H1 (cell line): Measurements from ENCODE around the gene GPC6. TPM values are rescaled to one million over a fixed set of nuclear protein-coding genes. Genes with fewer than 3 reads are reported as not detected.

ENCODE experiments used
- CTCF ChIA-PET: fragments of 300-600 bp; sonication (Branson Sonifier 250); formaldehyde crosslinking; loops from one replicate; lab custom pipeline; 2021; ENCODE audit not compliant: partially characterized antibody; lab: Charles Lee
- POLR2A ChIA-PET: fragments of 300-600 bp; sonication (Branson Sonifier 250); formaldehyde crosslinking; loops from one replicate; lab custom pipeline; 2021; ENCODE audit warnings: inconsistent platforms; ENCODE audit not compliant: partially characterized antibody; lab: Charles Lee
- DNase-seq, 2 experiments: peaks; one replicate each; pipeline versions ENCODE4 v3.0.0 to v3.0.0-alpha.2; 2010 to 2022; ENCODE audit warnings: low spot score in 2 of 2, low read depth in 1 of 2, mixed read lengths in 1 of 2
- FAIRE-seq: peaks from 2 replicates; lab custom pipeline; 2011; peaks lifted over from hg19 to GRCh38; lab: Jason Lieb, UNC
- H2AFZ ChIP-seq: 2 replicates; pipeline ENCODE4 v1.8.1; 2012; ENCODE audit warnings: low read length, inconsistent platforms
- H2AK5ac ChIP-seq: 2 replicates; pipeline ENCODE4 v1.6.1; 2013; ENCODE audit warnings: low read depth, low read length
- H2BK120ac ChIP-seq: replicated peaks from 2 replicates; pipeline ENCODE3; 2013; ENCODE audit warnings: low read depth, low read length, inconsistent platforms
- H2BK12ac ChIP-seq: 2 replicates; pipeline ENCODE4 v1.6.1; 2013; ENCODE audit warnings: low read depth, low read length
- H2BK15ac ChIP-seq: 2 replicates; pipeline ENCODE4 v1.6.1; 2013; ENCODE audit warnings: low read length
- H2BK20ac ChIP-seq: 2 replicates; pipeline ENCODE4 v1.6.1; 2013; ENCODE audit warnings: low read length
- H2BK5ac ChIP-seq: 2 replicates; pipeline ENCODE4 v1.6.1; 2013; ENCODE audit warnings: low read depth, low read length
- H3K14ac ChIP-seq: 2 replicates; pipeline ENCODE4 v1.6.1; 2013; ENCODE audit warnings: inconsistent platforms; ENCODE audit not compliant: insufficient read length
- H3K18ac ChIP-seq: 2 replicates; pipeline ENCODE4 v1.6.1; 2013; ENCODE audit warnings: low read length; ENCODE audit errors: extremely low read depth
- H3K23ac ChIP-seq: 2 replicates; pipeline ENCODE4 v1.6.1; 2013; ENCODE audit warnings: inconsistent platforms; ENCODE audit not compliant: insufficient read length
- H3K23me2 ChIP-seq: 2 replicates; pipeline ENCODE4 v1.6.1; 2013; ENCODE audit warnings: low read depth, low read length
- H3K27ac ChIP-seq: 2 replicates; pipeline ENCODE4 v1.6.1; 2011; ENCODE audit warnings: low read depth, low read length, inconsistent platforms
- H3K27me3 ChIP-seq, 4 experiments: replicated peaks in 1 of 4; 1 replicate in 1 of 4; 2 replicates in 3 of 4; pipeline versions ENCODE4 v1.6.1 to v1.8.1; 2011 to 2013; ENCODE audit warnings: low read length in 3 of 4, mild to moderate bottlenecking in 3 of 4, inconsistent platforms in 2 of 4, mixed read lengths in 2 of 4, moderate library complexity in 1 of 4; ENCODE audit not compliant: control insufficient read depth in 3 of 4, insufficient read depth in 3 of 4; ENCODE audit errors: extremely low read depth in 1 of 4
- H3K36me3 ChIP-seq, 4 experiments: 2 replicates each; pipeline versions ENCODE4 v1.6.1 to v1.8.1; 2011 to 2013; ENCODE audit warnings: mild to moderate bottlenecking in 4 of 4, low read length in 3 of 4, moderate library complexity in 2 of 4, control low read depth in 1 of 4, inconsistent platforms in 1 of 4; ENCODE audit not compliant: insufficient read depth in 4 of 4, control insufficient read depth in 2 of 4
- H3K4ac ChIP-seq: replicated peaks from 2 replicates; pipeline ENCODE3; 2013; ENCODE audit warnings: low read length, low read depth, mixed read lengths, inconsistent platforms; ENCODE audit not compliant: insufficient read length
- H3K4me1 ChIP-seq, 4 experiments: replicated peaks in 1 of 4; 1 replicate in 1 of 4; 2 replicates in 3 of 4; pipeline versions ENCODE4 v1.6.1 to v1.8.1; 2011 to 2013; ENCODE audit warnings: low read length in 3 of 4, inconsistent platforms in 2 of 4, mixed read lengths in 1 of 4; ENCODE audit not compliant: insufficient read depth in 4 of 4, control insufficient read depth in 3 of 4
- H3K4me2 ChIP-seq, 2 experiments: 2 replicates each; pipeline versions ENCODE4 v1.6.1 to v1.8.1; 2011 to 2013; ENCODE audit warnings: low read depth in 2 of 2, low read length in 2 of 2, control low read depth in 1 of 2, inconsistent platforms in 1 of 2, mild to moderate bottlenecking in 1 of 2; ENCODE audit not compliant: insufficient read depth in 1 of 2
- H3K4me3 ChIP-seq, 4 experiments: fragments of 200-600, 300-600 bp in 1 of 4; sonication (generic), shearing (Covaris generic), sonication (Bioruptor Twin) in 1 of 4; 2 replicates each; pipeline versions ENCODE4 v1.5.1 to v1.8.1; 2011 to 2016; ENCODE audit warnings: low read length in 4 of 4, low read depth in 3 of 4, control low read depth in 2 of 4, inconsistent platforms in 2 of 4, mild to moderate bottlenecking in 2 of 4, mixed read lengths in 1 of 4, moderate library complexity in 1 of 4; ENCODE audit not compliant: insufficient read depth in 2 of 4; ENCODE audit errors: extremely low read depth in 1 of 4
- H3K56ac ChIP-seq: replicated peaks from 2 replicates; pipeline ENCODE3; 2013; ENCODE audit warnings: low read depth, mild to moderate bottlenecking, mixed read lengths, low read length, inconsistent platforms; ENCODE audit not compliant: insufficient read length
- H3K79me1 ChIP-seq: 2 replicates; pipeline ENCODE4 v1.6.1; 2013; ENCODE audit warnings: low read depth, low read length, control low read depth
- H3K79me2 ChIP-seq, 2 experiments: 2 replicates each; pipeline versions ENCODE4 v1.6.1 to v1.8.1; 2012 to 2013; ENCODE audit warnings: low read length in 2 of 2, mild to moderate bottlenecking in 2 of 2, inconsistent platforms in 1 of 2; ENCODE audit not compliant: insufficient read depth in 2 of 2, control insufficient read depth in 1 of 2
- H3K9ac ChIP-seq, 4 experiments: replicated peaks in 1 of 4; 1 replicate in 1 of 4; 2 replicates in 3 of 4; pipeline versions ENCODE4 v1.6.1 to v1.8.1; 2011 to 2013; ENCODE audit warnings: low read depth in 3 of 4, low read length in 3 of 4, control low read depth in 2 of 4, mild to moderate bottlenecking in 2 of 4, moderate library complexity in 2 of 4, inconsistent platforms in 1 of 4; ENCODE audit errors: extremely low read depth in 1 of 4
- H3K9me3 ChIP-seq, 2 experiments: 2 replicates each; pipeline versions ENCODE4 v1.6.1 to v1.8.1; 2012 to 2013; ENCODE audit warnings: mild to moderate bottlenecking in 2 of 2, moderate library complexity in 2 of 2, control low read depth in 1 of 2, inconsistent platforms in 1 of 2, low read depth in 1 of 2, low read length in 1 of 2, mixed read lengths in 1 of 2; ENCODE audit not compliant: insufficient read depth in 2 of 2
- H4K20me1 ChIP-seq, 2 experiments: replicated peaks in 1 of 2; 2 replicates each; pipeline versions ENCODE3 to v1.8.1; 2011 to 2013; ENCODE audit warnings: inconsistent platforms in 2 of 2, low read length in 2 of 2, mild to moderate bottlenecking in 1 of 2; ENCODE audit not compliant: insufficient read depth in 2 of 2, control insufficient read depth in 1 of 2
- H4K5ac ChIP-seq: 2 replicates; pipeline ENCODE4 v1.6.1; 2013; ENCODE audit warnings: low read length, low read depth, mixed read lengths, inconsistent platforms; ENCODE audit not compliant: insufficient read length
- H4K8ac ChIP-seq: 2 replicates; pipeline ENCODE4 v1.8.0; 2013; ENCODE audit warnings: mild to moderate bottlenecking, moderate library complexity, low read length, inconsistent platforms; ENCODE audit not compliant: insufficient read depth; ENCODE audit errors: extremely low read depth
- H4K91ac ChIP-seq: replicated peaks from 2 replicates; pipeline ENCODE3; 2013; ENCODE audit warnings: low read length, mixed read lengths, inconsistent platforms; ENCODE audit not compliant: insufficient read length
- CHD2 ChIP-seq: IDR thresholded peaks from 2 replicates; pipeline ENCODE4 v1.6.1; 2012; ENCODE audit warnings: low read length, improper control_type of control experiment
- FOSL1 ChIP-seq: IDR thresholded peaks from 2 replicates; pipeline ENCODE4 v1.6.1; 2011; ENCODE audit warnings: mild to moderate bottlenecking, low read depth, low read length, moderate library complexity; ENCODE audit not compliant: insufficient read depth
- HDAC6 ChIP-seq: IDR thresholded peaks from one replicate; pipeline ENCODE4 v1.7.1; 2012; ENCODE audit warnings: low read depth, mild to moderate bottlenecking, inconsistent platforms, low read length, moderate library complexity
- RBBP5 ChIP-seq: IDR thresholded peaks from 2 replicates; pipeline ENCODE4 v1.7.1; 2012; ENCODE audit warnings: low read depth, mild to moderate bottlenecking, inconsistent platforms, low read length, moderate library complexity, borderline replicate concordance
- RFX5 ChIP-seq: IDR thresholded peaks from 2 replicates; pipeline ENCODE4 v1.6.1; 2011; ENCODE audit warnings: low read depth, low read length, improper control_type of control experiment, borderline replicate concordance
- RXRA ChIP-seq: IDR thresholded peaks from 2 replicates; pipeline ENCODE4 v1.6.1; 2011; ENCODE audit warnings: low read depth, mild to moderate bottlenecking, low read length, moderate library complexity; ENCODE audit not compliant: insufficient read depth
- SAP30 ChIP-seq: fragments of 300-600 bp; sonication (generic); IDR thresholded peaks from 2 replicates; pipeline ENCODE4 v1.7.1; 2012; ENCODE audit warnings: low read length, moderate library complexity, mild to moderate bottlenecking, inconsistent platforms; ENCODE audit not compliant: insufficient read depth, insufficient replicate concordance
- SP4 ChIP-seq: IDR thresholded peaks from 2 replicates; pipeline ENCODE4 v1.6.1; 2012; ENCODE audit warnings: low read length, inconsistent platforms
- TBP ChIP-seq: IDR thresholded peaks from 2 replicates; pipeline ENCODE4 v1.6.1; 2011; ENCODE audit warnings: low read depth, low read length, improper control_type of control experiment
- WGBS, 2 experiments: shearing (Covaris generic) in 1 of 2; methylation state at CpG; one replicate each; pipeline versions ENCODE4 v1.1.6 to v1.1.7; 2013 to 2015; ENCODE audit warnings: low lambda C conversion rate in 2 of 2, mixed read lengths in 2 of 2, inconsistent platforms in 1 of 2, low coverage in 1 of 2, missing lambda C conversion rate in 1 of 2; ENCODE audit not compliant: insufficient replicate concordance in 2 of 2, insufficient coverage in 1 of 2, insufficient read length in 1 of 2; ENCODE audit errors: extremely low coverage in 1 of 2, missing lambda C conversion rate in 1 of 2; 5-methylcytosine and 5-hydroxymethylcytosine counted together
- polyA plus RNA-seq, 7 experiments: library from polyadenylated mRNA; depleted of rRNA in 3 of 7; stranded (reverse) in 5 of 7; unstranded in 2 of 7; fragments of >200 nt in 5 of 7; fragments of 200-250 nt in 2 of 7; gene quantifications; 1 replicate in 5 of 7; 2 replicates in 1 of 7; 4 replicates in 1 of 7; pipeline versions ENCODE4 v1.2.1 to v1.2.3, GENCODE V29; 2011 to 2013; ENCODE audit warnings: missing spikeins in 2 of 7, mixed read lengths in 2 of 7
- total RNA-seq: library from RNA; stranded (reverse); fragmentation: NEBNext Ultra II Directional; extraction: Animal tissue kit (Norgen Biotek cat#: 25700); gene quantifications from 2 replicates; pipeline ENCODE4 v1.2.1, GENCODE V29; 2021

The GPC6 gene
- total and polyA plus RNA-seq, 2 of the 8 experiments (the other 6 are each of a cell fraction or from before 2014, with no cell fraction given), result 5.4 to 12.0 TPM

DNA sequence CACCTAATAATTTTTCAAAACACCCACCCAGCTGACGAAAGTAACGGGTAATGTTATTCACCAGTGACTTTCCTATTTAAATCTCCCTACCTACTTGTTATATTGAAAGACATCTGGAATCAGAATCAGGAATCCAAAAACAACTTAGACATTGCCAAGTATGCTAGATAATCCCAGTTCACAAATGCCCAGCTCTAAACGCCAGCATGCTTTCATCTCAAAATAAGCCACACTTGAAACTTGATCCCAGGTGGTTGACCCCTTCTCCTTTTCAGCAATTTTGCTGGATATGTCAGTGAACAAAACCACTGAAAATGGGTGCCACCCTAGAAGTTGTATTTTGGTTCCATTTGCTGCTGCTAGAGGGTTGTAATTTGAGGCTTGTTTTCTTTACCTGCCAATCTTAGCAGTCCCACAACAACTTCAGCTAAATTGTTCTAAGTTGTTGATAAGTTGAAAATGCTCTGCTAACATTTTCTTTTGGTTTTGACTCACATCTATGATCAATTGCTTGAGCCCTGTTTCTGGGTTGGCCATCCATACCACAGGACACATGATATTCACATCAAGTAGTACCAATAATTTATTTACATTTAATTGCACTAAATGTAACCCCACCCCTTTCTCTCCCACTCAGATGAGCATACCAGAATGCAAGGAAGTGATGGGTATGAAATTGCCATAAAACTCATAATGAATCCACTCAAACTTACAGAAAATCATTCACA lies 1186.4 kb downstream of the GPC6 start:
- Histone ChIP-seq H3K56ac (no peak overlapping the region), H4K20me1 (no peaks in the 10 kb centered on the region), H3K79me2 (no peaks in the 10 kb centered on the region), H3K36me3 (no peaks in the 10 kb centered on the region), H3K9ac (no peak overlapping the region), H4K91ac (no peak overlapping the region), H4K8ac (no peak overlapping the region), H3K4me3 (no peak overlapping the region), H3K23me2 (no peaks in the 10 kb centered on the region), H2BK5ac (no peak overlapping the region), H2AK5ac (no peak overlapping the region), H2BK15ac (no peak overlapping the region), H3K18ac (no peak overlapping the region), H3K27me3 (no peaks in the 10 kb centered on the region), H3K27ac (no peak overlapping the region), H2BK12ac (no peak overlapping the region), H3K23ac (no peak overlapping the region), H3K4me1 (no peaks in the 10 kb centered on the region), H2BK20ac (no peak overlapping the region), H3K9me3 (peaks cover 0 to 6% of the 10 kb centered on the region in 2 experiments; a peak in 2 of 4 replicates), H3K14ac (no peak overlapping the region), H2AFZ (no peak overlapping the region), H3K4ac (no peak overlapping the region), H2BK120ac (no peak overlapping the region), H4K5ac (no peak overlapping the region), H3K4me2 (no peak overlapping the region), H3K79me1 (no peaks in the 10 kb centered on the region)
- ChIA-PET CTCF (no interaction called here), POLR2A (no interaction called here)
- DNase-seq, result no peak
- FAIRE-seq, result no peak
- 79% methylated on average over 3 of the region's 3 CpGs; no CpG with 5 or more reads in 1 of the 2 experiments for WGBS, 2 experiments
- TF ChIP-seq HDAC6, result no peak
- TF ChIP-seq RBBP5, result no peak
- no peak for TF ChIP-seq CHD2
- no peak for TF ChIP-seq RXRA
- no peak for TF ChIP-seq FOSL1
- no peak for TF ChIP-seq RFX5
- TF ChIP-seq SAP30, result no peak
- TF ChIP-seq TBP, result no peak
- no peak for TF ChIP-seq SP4
